T47D (cell line): ENCODE data around the gene NR2E1.

Source experiments
- DNase-seq, 2 experiments: peaks; one replicate each; pipeline versions ENCODE4 v3.0.0 to v3.0.0-alpha.2; 2011 to 2012; ENCODE audit warnings: low read depth in 1 of 2, low spot score in 1 of 2
- JUND ChIP-seq: IDR thresholded peaks from 2 replicates; pipeline ENCODE4 v1.6.1; 2012; ENCODE audit warnings: low read depth
- in situ Hi-C: cut with HindIII; loops from 2 replicates; pipeline ENCODE4 v1.10.0; 2016; ENCODE audit warnings: low sequenced_read_pairs, low pct_unique_long_range_greater_than_20kb

The NR2E1 gene

DNA sequence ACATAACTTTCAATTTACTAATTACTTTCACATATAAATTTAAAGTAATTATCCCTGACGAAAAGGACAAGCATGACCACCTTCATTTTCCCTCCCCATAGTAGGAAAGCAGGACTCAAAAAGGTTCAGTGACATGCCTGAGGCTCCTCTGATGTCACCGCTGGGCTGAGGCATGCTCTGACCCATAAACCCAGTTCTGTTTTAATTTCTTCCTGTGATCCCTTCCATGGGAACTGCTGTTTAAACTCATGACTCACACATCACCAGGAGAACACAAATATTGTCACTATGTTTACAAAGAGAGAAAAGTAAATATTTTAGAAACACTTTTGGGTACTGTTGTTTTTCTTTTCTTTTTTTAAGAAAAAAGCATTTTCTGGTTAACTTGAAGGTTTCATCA is 38.0 kb upstream of the NR2E1 start:
- TF ChIP-seq JUND: peak; percentile 59; the same call in 1 of the 2 replicates
- peak; percentile 71 to 84 for DNase-seq
- in situ Hi-C loops: no loop called here

- TF ChIP-seq JUND: no peak
- DNase-seq: no peak
- in situ Hi-C loops: no loop called here
Measured at GRCh38 chr6:108130262-108130661, 35.6 kb upstream of the NR2E1 start.

DNA sequence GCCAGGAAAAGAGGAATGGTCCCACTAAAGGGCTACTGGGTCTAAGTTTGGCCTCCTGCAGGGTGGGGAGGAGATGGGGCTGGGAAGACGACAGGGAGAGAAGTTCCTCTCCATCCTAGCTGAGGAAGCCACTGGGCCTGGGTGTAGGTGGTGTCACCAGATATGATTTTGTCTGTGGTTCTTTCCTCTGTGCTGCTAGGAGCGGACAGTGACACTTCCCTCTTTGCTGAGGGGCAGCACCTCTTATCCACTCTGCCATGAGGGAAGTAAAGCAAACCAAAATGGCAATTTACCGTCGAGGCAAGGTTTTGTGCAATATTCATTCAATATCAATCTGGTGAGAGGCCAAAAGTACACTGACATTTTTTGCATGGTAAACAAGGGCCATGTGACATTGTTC is 33.0 kb upstream of the NR2E1 start:
- no peak for DNase-seq
- in situ Hi-C loops: no loop called here
- TF ChIP-seq JUND: no peak

DNA sequence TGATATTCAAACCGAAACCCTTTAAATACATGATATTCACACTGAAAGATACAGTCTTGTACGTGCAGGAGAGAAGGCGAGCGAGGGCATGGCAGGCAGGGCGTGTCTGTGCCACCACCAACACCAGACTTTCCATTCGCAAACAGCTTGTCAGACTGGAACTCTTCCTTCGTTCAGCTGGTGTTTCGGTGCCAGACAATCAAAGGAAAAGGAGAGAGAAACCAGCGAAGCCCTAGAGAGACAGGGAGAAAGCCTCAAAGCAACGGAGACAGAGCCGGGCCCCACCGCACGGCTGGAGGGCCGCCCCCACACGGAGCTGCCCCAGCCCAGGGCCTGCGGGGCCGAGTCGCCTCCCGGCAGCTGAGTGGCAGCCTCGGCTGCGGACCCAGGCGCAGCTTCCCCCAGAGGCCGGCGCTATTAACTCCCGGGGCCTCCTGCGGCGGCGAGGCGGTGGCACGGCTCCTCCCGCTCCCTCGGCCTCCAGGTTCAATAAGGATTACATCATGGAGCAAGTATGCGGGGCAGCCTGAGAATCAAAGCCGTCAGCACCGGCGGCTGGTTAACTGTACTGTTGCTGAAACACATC is 32.1 kb upstream of the NR2E1 start:
- in situ Hi-C loops: no loop called here
- peak; percentile 51 to 89 for DNase-seq
- peak; percentile 67; the same call in 1 of the 2 replicates for TF ChIP-seq JUND

DNA sequence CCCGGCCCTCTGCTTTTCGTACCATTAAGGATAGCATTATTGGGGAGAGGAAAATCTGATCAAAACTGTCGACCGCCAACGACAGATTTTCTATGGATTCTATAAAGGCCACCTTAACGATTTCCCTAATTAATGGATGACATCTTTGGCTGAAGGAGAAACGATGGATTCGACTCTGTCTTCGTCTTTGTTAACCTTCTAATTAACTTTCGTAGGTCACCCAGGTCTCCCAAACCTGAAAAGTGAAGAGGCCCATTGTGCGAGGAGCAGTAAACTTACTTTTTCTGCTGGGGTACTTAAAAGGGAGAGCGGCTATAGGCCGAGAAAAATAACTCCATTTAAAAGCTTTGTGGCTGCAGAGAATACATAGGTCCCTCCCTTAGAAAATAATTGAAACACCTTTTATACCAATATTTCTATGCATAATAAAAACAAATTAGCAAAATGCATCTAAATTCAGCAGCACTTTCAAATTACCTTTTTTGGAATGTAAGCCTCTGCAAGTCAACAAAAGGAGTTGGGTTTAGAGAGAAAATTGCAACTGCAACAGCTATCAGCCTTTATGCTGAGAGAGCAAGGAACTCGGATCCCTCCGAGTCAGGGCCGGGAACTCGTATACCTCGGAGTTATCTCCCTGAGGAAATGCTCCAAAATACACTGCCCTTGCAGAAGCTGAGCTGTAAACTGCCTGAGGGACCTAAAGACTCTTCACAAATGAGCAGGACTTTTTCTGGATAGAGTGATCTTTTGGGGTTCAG is 31.4 kb upstream of the NR2E1 start:
- TF ChIP-seq JUND: no peak
- no peak for DNase-seq
- in situ Hi-C loops: no loop called here

GRCh38 chr6:108142240-108142639 is 23.6 kb upstream of the NR2E1 start:
- DNase-seq: no peak
- TF ChIP-seq JUND: no peak
- in situ Hi-C loops: no loop called here

- in situ Hi-C loops: no loop called here
- DNase-seq: peak in 1 of 2 experiments; percentile 29
- TF ChIP-seq JUND: no peak
Measured at GRCh38 chr6:108145639-108146038, 20.2 kb upstream of the NR2E1 start.

DNA sequence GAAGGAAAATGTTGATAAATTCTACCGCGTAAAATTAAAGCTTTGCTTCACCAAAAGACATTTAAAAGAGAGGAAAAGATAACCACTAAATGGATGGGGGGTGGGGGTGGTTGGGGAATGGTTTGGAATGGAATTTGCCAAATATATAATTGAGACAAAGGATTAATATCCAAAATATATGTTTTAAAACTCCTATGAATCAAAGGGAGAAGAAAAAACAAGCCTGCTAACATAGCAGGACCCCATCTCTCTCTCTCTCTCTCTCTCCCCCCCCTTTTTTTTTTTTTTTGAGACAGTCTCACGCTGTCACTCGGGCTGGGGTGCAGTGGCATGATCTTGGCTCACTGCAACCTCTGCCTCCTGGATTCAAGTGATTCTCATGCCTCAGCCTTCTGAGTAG is 13.4 kb upstream of the NR2E1 start:
- in situ Hi-C loops: no loop called here
- DNase-seq: no peak
- TF ChIP-seq JUND: no peak

GRCh38 chr6:108156180-108156937 is 9.5 kb upstream of the NR2E1 start:
- DNase-seq: no peak
- TF ChIP-seq JUND: no peak
- in situ Hi-C loops: no loop called here

DNA sequence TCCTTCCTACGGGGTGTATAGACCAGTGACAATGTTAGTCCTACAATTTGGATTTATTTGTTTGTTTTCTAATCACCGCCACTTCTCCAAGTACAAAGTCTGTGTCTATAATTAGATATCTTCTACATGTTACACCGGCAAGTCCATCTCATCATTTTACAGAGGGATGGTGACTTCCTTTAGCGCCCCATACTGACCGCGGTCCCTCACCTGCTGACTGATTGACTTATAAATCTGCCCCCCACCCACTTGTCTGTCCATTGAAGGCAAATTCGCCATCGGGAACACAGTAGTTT is 8.9 kb upstream of the NR2E1 start:
- in situ Hi-C loops: no loop called here
- no peak for TF ChIP-seq JUND
- DNase-seq: no peak

DNA sequence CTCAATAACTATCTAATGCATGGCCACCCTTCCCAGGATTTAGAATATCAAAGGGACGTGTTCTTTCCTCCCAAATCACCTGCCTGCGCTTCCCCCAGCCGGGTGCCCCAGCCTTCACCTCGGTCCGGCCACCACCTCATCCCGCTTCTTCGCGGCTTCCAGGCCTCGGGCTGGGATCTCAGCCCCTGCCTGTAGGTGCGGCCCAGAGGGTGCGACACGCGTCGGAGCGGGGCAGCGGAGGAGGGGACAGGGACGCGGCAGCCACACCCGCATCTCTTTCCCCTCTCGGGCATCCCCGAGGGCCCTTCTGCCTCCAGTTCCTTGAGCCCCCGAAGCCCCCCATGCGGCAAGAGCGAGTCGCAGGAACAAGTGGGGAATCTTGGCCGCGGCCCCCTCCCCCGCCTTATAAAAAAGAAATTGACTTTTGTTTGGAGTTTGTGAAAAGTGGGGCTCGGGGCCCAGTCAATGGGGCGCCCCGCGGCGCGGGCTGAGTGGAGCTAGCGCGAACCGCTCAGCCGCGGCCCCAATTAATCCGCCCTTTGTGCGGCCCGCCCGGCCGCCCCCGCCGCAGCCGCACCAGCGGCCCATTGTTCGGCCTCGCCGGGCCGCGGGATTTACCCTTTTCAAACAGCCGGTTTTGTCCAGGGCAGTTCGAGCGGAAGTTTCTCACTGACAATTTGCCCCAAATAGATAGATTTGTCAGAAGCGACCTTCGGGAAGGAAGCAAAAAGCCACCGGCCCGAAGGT is 8.4 kb upstream of the NR2E1 start:
- DNase-seq: no peak
- TF ChIP-seq JUND: no peak
- in situ Hi-C loops: no loop called here

- in situ Hi-C loops: no loop called here
- TF ChIP-seq JUND: no peak
- DNase-seq: no peak
Measured at GRCh38 chr6:108157981-108158525, 7.8 kb upstream of the NR2E1 start.
